HEK293 (cell line): ENCODE measurements around the gene VPS13C.

Experiments used
- CTCF ChIA-PET: fragments of 350-600 bp; formaldehyde crosslinking; extraction: SDS; loops from one replicate; lab custom pipeline; 2021; ENCODE audit warnings: antibody characterized with exemption; lab: Yijun Ruan, JAX
- POLR2A ChIA-PET: fragments of 300-600 bp; formaldehyde crosslinking; extraction: SDS; loops from one replicate; lab custom pipeline; 2020; ENCODE audit warnings: antibody characterized with exemption, inconsistent platforms; lab: Yijun Ruan, JAX
- H3K27ac ChIP-seq: fragments of 200-500 bp; sonication (Bioruptor generic); 2 replicates; pipeline ENCODE4 v1.5.1; 2014; ENCODE audit warnings: low read depth, low read length, control low read depth, inconsistent platforms; ENCODE audit errors: extremely low read depth
- H3K36me3 ChIP-seq, 2 experiments: fragments of 200-500 bp in 1 of 2; sonication (Bioruptor generic) in 1 of 2; 1 replicate in 1 of 2; 2 replicates in 1 of 2; pipeline ENCODE4 v1.5.1; 2014 to 2017; ENCODE audit warnings: inconsistent platforms in 2 of 2, low read length in 2 of 2; ENCODE audit not compliant: control insufficient read depth in 2 of 2, insufficient read depth in 1 of 2
- H3K4me1 ChIP-seq: fragments of 200-500 bp; sonication (Bioruptor generic); 2 replicates; pipeline ENCODE4 v1.5.1; 2014; ENCODE audit warnings: mild to moderate bottlenecking, low read length, inconsistent platforms; ENCODE audit not compliant: control insufficient read depth, insufficient read depth
- H3K4me3 ChIP-seq: 2 replicates; pipeline ENCODE4 v1.5.1; 2011; ENCODE audit warnings: low read depth, mild to moderate bottlenecking, control low read depth, low read length, moderate library complexity
- H3K9me3 ChIP-seq: fragments of 200-500 bp; sonication (Bioruptor generic); 2 replicates; pipeline ENCODE4 v1.5.1; 2014; ENCODE audit warnings: low read depth, low read length, inconsistent platforms; ENCODE audit not compliant: control insufficient read depth, insufficient read depth
- YY2 ChIP-seq: fragments of 450-650 bp; formaldehyde crosslinking; IDR thresholded peaks from 2 replicates; pipeline ENCODE4 v1.5.1; 2016; ENCODE audit warnings: missing biosample characterization, missing genetic modification characterization
- ZNF391 ChIP-seq: fragments of 450-650 bp; formaldehyde crosslinking; IDR thresholded peaks from 2 replicates; pipeline ENCODE4 v1.5.1; 2016; ENCODE audit warnings: low read depth, missing biosample characterization, missing genetic modification characterization, borderline replicate concordance
- ZNF529 ChIP-seq: fragments of 450-650 bp; formaldehyde crosslinking; IDR thresholded peaks from 2 replicates; pipeline ENCODE4 v1.5.1; 2017; ENCODE audit warnings: missing genetic modification characterization, missing biosample characterization; ENCODE audit not compliant: insufficient replicate concordance
- ZNF701 ChIP-seq: fragments of 450-650 bp; formaldehyde crosslinking; IDR thresholded peaks from 2 replicates; pipeline ENCODE4 v1.5.1; 2016; ENCODE audit warnings: missing biosample characterization, missing genetic modification characterization
- ZNF777 ChIP-seq: fragments of 450-650 bp; formaldehyde crosslinking; IDR thresholded peaks from 2 replicates; pipeline ENCODE4 v1.5.1; 2017; ENCODE audit warnings: missing biosample characterization, missing genetic modification characterization, borderline replicate concordance
- ZNF785 ChIP-seq: fragments of 450-650 bp; formaldehyde crosslinking; IDR thresholded peaks from 2 replicates; pipeline ENCODE4 v1.5.1; 2016; ENCODE audit warnings: missing biosample characterization, missing genetic modification characterization
- ZNF843 ChIP-seq: fragments of 450-650 bp; formaldehyde crosslinking; IDR thresholded peaks from 2 replicates; pipeline ENCODE4 v1.5.1; 2016; ENCODE audit warnings: missing biosample characterization, missing genetic modification characterization
- TF ChIP-seq, protein P1 (sequence below): fragments of 450-650 bp; formaldehyde crosslinking; IDR thresholded peaks from 2 replicates; pipeline ENCODE4 v1.5.1; 2016; ENCODE audit warnings: missing biosample characterization, missing genetic modification characterization
- TF ChIP-seq, protein P2 (sequence below): fragments of 450-650 bp; formaldehyde crosslinking; IDR thresholded peaks from 2 replicates; pipeline ENCODE4 v1.5.1; 2016; ENCODE audit warnings: missing biosample characterization, missing genetic modification characterization
- TF ChIP-seq, protein P3 (sequence below): fragments of 450-650 bp; formaldehyde crosslinking; IDR thresholded peaks from 2 replicates; pipeline ENCODE4 v1.5.1; 2017; ENCODE audit warnings: missing biosample characterization, missing genetic modification characterization
- TF ChIP-seq, protein P4 (sequence below): fragments of 450-650 bp; formaldehyde crosslinking; IDR thresholded peaks from 2 replicates; pipeline ENCODE4 v1.5.1; 2016; ENCODE audit warnings: missing biosample characterization, missing genetic modification characterization

VPS13C gene

DNA sequence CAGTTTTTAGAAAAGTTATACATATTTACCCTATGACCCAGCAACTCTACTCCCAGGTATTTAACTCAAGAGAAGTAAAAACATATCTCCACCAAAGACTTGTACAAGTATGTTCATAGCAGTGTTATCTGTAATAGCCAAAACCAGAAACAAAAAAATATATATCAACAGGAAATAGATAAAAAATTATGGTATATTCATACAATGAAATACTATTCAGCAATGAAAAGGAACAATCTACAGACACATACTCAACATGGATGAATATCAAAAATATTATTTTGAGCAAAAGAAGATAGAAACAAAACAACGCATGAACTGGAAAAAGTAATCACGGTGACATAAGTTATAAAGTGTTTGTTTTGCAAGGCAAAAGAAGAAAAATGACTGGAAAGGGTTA, 72.4 kb downstream of the VPS13C start (continued):
- TF ChIP-seq, protein P1, sequence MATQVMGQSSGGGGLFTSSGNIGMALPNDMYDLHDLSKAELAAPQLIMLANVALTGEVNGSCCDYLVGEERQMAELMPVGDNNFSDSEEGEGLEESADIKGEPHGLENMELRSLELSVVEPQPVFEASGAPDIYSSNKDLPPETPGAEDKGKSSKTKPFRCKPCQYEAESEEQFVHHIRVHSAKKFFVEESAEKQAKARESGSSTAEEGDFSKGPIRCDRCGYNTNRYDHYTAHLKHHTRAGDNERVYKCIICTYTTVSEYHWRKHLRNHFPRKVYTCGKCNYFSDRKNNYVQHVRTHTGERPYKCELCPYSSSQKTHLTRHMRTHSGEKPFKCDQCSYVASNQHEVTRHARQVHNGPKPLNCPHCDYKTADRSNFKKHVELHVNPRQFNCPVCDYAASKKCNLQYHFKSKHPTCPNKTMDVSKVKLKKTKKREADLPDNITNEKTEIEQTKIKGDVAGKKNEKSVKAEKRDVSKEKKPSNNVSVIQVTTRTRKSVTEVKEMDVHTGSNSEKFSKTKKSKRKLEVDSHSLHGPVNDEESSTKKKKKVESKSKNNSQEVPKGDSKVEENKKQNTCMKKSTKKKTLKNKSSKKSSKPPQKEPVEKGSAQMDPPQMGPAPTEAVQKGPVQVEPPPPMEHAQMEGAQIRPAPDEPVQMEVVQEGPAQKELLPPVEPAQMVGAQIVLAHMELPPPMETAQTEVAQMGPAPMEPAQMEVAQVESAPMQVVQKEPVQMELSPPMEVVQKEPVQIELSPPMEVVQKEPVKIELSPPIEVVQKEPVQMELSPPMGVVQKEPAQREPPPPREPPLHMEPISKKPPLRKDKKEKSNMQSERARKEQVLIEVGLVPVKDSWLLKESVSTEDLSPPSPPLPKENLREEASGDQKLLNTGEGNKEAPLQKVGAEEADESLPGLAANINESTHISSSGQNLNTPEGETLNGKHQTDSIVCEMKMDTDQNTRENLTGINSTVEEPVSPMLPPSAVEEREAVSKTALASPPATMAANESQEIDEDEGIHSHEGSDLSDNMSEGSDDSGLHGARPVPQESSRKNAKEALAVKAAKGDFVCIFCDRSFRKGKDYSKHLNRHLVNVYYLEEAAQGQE (tag by site-specific recombination): no peak
- TF ChIP-seq, protein P2, sequence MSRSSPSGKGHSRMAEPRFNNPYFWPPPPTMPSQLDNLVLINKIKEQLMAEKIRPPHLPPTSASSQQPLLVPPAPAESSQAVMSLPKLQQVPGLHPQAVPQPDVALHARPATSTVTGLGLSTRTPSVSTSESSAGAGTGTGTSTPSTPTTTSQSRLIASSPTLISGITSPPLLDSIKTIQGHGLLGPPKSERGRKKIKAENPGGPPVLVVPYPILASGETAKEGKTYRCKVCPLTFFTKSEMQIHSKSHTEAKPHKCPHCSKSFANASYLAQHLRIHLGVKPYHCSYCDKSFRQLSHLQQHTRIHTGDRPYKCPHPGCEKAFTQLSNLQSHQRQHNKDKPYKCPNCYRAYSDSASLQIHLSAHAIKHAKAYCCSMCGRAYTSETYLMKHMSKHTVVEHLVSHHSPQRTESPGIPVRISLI (tag by site-specific recombination): no peak
- TF ChIP-seq, protein P3, sequence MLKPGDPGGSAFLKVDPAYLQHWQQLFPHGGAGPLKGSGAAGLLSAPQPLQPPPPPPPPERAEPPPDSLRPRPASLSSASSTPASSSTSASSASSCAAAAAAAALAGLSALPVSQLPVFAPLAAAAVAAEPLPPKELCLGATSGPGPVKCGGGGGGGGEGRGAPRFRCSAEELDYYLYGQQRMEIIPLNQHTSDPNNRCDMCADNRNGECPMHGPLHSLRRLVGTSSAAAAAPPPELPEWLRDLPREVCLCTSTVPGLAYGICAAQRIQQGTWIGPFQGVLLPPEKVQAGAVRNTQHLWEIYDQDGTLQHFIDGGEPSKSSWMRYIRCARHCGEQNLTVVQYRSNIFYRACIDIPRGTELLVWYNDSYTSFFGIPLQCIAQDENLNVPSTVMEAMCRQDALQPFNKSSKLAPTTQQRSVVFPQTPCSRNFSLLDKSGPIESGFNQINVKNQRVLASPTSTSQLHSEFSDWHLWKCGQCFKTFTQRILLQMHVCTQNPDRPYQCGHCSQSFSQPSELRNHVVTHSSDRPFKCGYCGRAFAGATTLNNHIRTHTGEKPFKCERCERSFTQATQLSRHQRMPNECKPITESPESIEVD (tag by site-specific recombination): no peak

DNA sequence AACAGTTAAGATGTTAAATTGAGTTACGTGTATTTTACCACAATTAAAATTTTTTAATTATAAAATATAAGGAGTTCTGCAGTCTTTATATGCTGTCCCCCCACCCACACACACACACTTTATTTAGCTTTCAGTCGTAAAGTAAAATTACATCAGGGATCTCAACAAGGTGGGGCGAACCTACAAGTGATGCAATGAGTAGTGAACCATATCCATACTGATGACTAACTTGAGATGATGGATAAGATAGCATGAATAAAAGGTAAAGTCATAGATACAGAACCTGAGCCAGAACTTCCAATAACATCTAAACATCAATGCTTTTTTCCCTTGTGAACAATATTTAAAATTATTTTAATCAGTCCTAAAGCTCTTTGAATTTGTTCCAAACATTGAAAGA, 77.2 kb downstream of the VPS13C start:
- no peak overlapping the region for H3K4me3 ChIP-seq
- TF ChIP-seq ZNF777 (tag by site-specific recombination) (no peak), YY2 (tag by site-specific recombination) (no peak), ZNF391 (tag by site-specific recombination) (no peak), ZNF785 (tag by site-specific recombination) (no peak), ZNF529 (no peak)
- TF ChIP-seq, all 188 proteins: peak for 0
- CTCF ChIA-PET: no interaction called here
- POLR2A ChIA-PET: no interaction called here
- Histone ChIP-seq H3K9me3 (no peaks in the 10 kb centered on the region), H3K4me1 (no peaks in the 10 kb centered on the region), H3K36me3 (peaks cover 0 to 32% of the 10 kb centered on the region in 2 experiments; a peak in 1 of 3 replicates), H3K27ac (no peak overlapping the region)

DNA sequence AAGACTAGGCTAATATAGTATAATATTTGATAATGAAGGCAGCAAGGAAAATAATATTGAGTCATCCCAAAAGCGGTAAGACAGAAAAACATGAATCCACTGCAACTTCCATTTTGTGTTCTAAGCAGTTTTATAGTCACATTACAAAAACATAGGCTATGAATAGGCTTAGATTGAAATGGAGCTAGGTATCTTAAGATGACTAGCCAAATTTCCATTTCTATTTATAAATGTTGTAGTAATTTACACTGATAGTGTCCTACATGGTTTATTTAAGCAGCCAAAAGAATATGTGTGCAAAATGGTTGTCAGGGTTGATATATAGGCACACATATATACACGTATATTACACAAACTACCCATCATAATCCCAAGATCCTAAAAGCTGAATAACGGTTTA, 82.0 kb downstream of the VPS13C start:
- Histone ChIP-seq H3K4me1 (peaks cover 7% of the 10 kb centered on the region; the same call in 1 of the 2 replicates), H3K4me3 (no peak overlapping the region), H3K27ac (no peak overlapping the region), H3K36me3 (peaks cover 0 to 30% of the 10 kb centered on the region in 2 experiments; a peak in 1 of 3 replicates), H3K9me3 (no peaks in the 10 kb centered on the region)
- POLR2A ChIA-PET: no interaction called here
- TF ChIP-seq, protein P4, sequence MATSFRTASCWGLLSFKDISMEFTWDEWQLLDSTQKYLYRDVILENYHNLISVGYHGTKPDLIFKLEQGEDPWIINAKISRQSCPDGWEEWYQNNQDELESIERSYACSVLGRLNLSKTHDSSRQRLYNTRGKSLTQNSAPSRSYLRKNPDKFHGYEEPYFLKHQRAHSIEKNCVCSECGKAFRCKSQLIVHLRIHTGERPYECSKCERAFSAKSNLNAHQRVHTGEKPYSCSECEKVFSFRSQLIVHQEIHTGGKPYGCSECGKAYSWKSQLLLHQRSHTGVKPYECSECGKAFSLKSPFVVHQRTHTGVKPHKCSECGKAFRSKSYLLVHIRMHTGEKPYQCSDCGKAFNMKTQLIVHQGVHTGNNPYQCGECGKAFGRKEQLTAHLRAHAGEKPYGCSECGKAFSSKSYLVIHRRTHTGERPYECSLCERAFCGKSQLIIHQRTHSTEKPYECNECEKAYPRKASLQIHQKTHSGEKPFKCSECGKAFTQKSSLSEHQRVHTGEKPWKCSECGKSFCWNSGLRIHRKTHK (tag by site-specific recombination): no peak
- TF ChIP-seq ZNF701 (tag by site-specific recombination) (no peak), ZNF843 (tag by site-specific recombination) (no peak)
- TF ChIP-seq, protein P1 (tag by site-specific recombination): no peak
- CTCF ChIA-PET: no interaction called here
